HG03045 (cell line): ENCODE results near the gene IFI16.
A peak's percentile ranks its signal among the peaks of the same experiment; 100 is the strongest.

ENCODE experiments used
- ATAC-seq: cut with Tn5 transposase; IDR thresholded peaks from one replicate; pipeline ENCODE4 v1.9.1; 2021; ENCODE audit warnings: mild to moderate bottlenecking, moderate library complexity; ENCODE audit not compliant: unreplicated experiment

IFI16 gene

GRCh38 chr1:159056069-159056698 is 46.5 kb downstream of the IFI16 start:
- ATAC-seq = no peak

GRCh38 chr1:159058751-159059150 is 49.0 kb downstream of the IFI16 start:
- ATAC-seq = no peak

GRCh38 chr1:159065106-159065505 is 55.4 kb downstream of the IFI16 start:
- no peak for ATAC-seq

GRCh38 chr1:159066108-159066507 is 56.4 kb downstream of the IFI16 start:
- no peak for ATAC-seq

GRCh38 chr1:159067699-159068621 is 58.3 kb downstream of the IFI16 start:
- peak; percentile 75 for ATAC-seq

GRCh38 chr1:159068886-159069285 is 59.2 kb downstream of the IFI16 start:
- no peak for ATAC-seq

GRCh38 chr1:159071970-159072582 is 62.4 kb downstream of the IFI16 start:
- no peak for ATAC-seq

- ATAC-seq = peak; percentile 88
Observed at GRCh38 chr1:159076438-159077119, 66.9 kb downstream of the IFI16 start, which contains the start of gene AIM2. Gene AIM2, minus strand, starts transcription at chr1:159076766. Its CDS starts 3,267 bp downstream, at chr1:159073499.

- ATAC-seq = peak; percentile 75
Observed at GRCh38 chr1:159077120-159077961, 67.6 kb downstream of the IFI16 start.

GRCh38 chr1:159079525-159079924 is 69.8 kb downstream of the IFI16 start:
- no peak for ATAC-seq

GRCh38 chr1:159081626-159082025 is 71.9 kb downstream of the IFI16 start:
- ATAC-seq = no peak

- ATAC-seq = no peak
Observed at GRCh38 chr1:159083013-159083412, 73.3 kb downstream of the IFI16 start.

- no peak for ATAC-seq
Observed at GRCh38 chr1:159084152-159084551, 74.4 kb downstream of the IFI16 start.

- ATAC-seq = no peak
Observed at GRCh38 chr1:159084867-159085266, 75.2 kb downstream of the IFI16 start.

- no peak for ATAC-seq
Observed at GRCh38 chr1:159088050-159088449, 78.3 kb downstream of the IFI16 start.

- ATAC-seq = no peak
Observed at GRCh38 chr1:159088546-159089183, 79.0 kb downstream of the IFI16 start.

GRCh38 chr1:159089184-159089791 is 79.6 kb downstream of the IFI16 start:
- peak; percentile 60 for ATAC-seq

- no peak for ATAC-seq
Observed at GRCh38 chr1:159090286-159091179, 80.8 kb downstream of the IFI16 start.
